Gastrocnemius medialis (tissue), 4 donors: ENCODE measurements around the gene FPR1. TPM values are rescaled to one million over a fixed set of nuclear protein-coding genes. Genes with fewer than 3 reads are reported as not detected.

ENCODE experiments used
- ATAC-seq, 2 donors: fragments of 150-250 bp; one replicate each; pipeline ENCODE4 v1.9.1; 2016
- DNase-seq, 2 donors: peaks; one replicate each; pipeline ENCODE4 v3.0.0-alpha.2; 2019
- H3K27ac ChIP-seq, 4 donors: fragments of 200-600 bp; sonication (generic); 1 replicate in 1 of 4; 2 replicates in 3 of 4; pipeline ENCODE4 v1.5.1; 2016 to 2018; ENCODE audit warnings: mild to moderate bottlenecking in 2 of 4, moderate library complexity in 1 of 4
- H3K27me3 ChIP-seq, 3 donors: fragments of 200-600 bp; sonication (generic) in 2 of 3; 1 replicate in 1 of 3; 2 replicates in 2 of 3; pipeline versions ENCODE4 v1.5.1 to v1.6.0; 2016 to 2019; ENCODE audit warnings: mild to moderate bottlenecking in 1 of 3, moderate library complexity in 1 of 3
- H3K36me3 ChIP-seq, 2 donors: fragments of 200-600 bp; sonication (generic) in 1 of 2; one replicate each; pipeline ENCODE4 v1.5.1; 2017 to 2018
- H3K4me1 ChIP-seq, 2 donors: fragments of 200-600 bp; sonication (generic) in 1 of 2; one replicate each; pipeline ENCODE4 v1.5.1; 2016 to 2017; ENCODE audit warnings: mild to moderate bottlenecking in 2 of 2
- H3K4me3 ChIP-seq, 4 donors: fragments of 200-600 bp; sonication (generic) in 3 of 4; 1 replicate in 1 of 4; 2 replicates in 3 of 4; pipeline ENCODE4 v1.5.1; 2016 to 2019; ENCODE audit warnings: mild to moderate bottlenecking in 2 of 4
- H3K9me3 ChIP-seq, 3 donors: fragments of 200-600 bp; sonication (generic) in 2 of 3; 1 replicate in 1 of 3; 2 replicates in 2 of 3; pipeline ENCODE4 v1.5.1; 2016 to 2019
- POLR2A ChIP-seq, 2 donors: fragments of 450-650 bp; IDR thresholded peaks; one replicate each; pipeline ENCODE4 v1.6.1; 2017; ENCODE audit warnings: antibody characterized with exemption in 2 of 2, mild to moderate bottlenecking in 2 of 2, moderate library complexity in 2 of 2
- in situ Hi-C, 4 donors: fragments of 200-750 bp; cut with MboI; loops; one replicate each; pipeline versions ENCODE4 v1.15.0 to v1.8.0; 2017; ENCODE audit warnings: low sequenced_read_pairs in 4 of 4
- intact Hi-C: fragments of 100-400 bp; cut with DNase I; formaldehyde crosslinking; loops from one replicate; pipeline ENCODE4 v1.15.1; 2023; ENCODE audit warnings: low total_unique reads
- total RNA-seq, 4 donors: library from RNA; depleted of rRNA; stranded (reverse); fragments of >200 nt; gene quantifications; one replicate each; pipeline versions ENCODE4 v1.1.0 to v1.2.3, GENCODE V29; 2016
- TF ChIP-seq, protein P1 (sequence below), 5 experiments: fragments of 450-650 bp in 3 of 5; fragments of 200-600 bp in 2 of 5; sonication (generic) in 2 of 5; IDR thresholded peaks in 4 of 5; conservative IDR thresholded peaks in 1 of 5; 1 replicate in 4 of 5; 2 replicates in 1 of 5; pipeline ENCODE4 v1.5.1; 2016 to 2019; ENCODE audit warnings: antibody characterized with exemption in 5 of 5, mild to moderate bottlenecking in 3 of 5, moderate library complexity in 3 of 5

Gene FPR1
- total RNA-seq, 4 donors from 2014 or later: 3.0 to 6.1 (median 6.0) TPM; not detected in 1

DNA sequence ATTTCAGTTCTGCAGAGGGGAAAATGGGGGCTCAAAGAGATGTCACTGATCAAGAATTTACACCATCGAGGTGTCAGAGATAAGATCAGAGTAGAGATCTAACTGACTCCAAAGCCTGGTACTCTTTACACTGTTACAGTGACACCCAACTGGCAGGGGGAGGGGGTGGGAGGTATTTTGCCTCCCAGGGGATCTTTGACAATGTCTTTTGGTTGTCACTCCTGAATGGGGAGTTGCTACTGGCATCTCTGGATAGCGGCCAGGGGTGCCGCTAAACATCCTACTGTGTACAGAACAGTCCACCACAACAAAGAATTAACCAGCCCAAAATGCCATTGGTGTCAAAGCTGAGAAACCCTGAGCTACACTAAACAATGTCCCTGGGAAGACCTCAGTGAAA lies 46.4 kb upstream of the FPR1 start:
- ATAC-seq (no peak), DNase-seq (no peak)
- intact Hi-C loops (no loop called here), in situ Hi-C loops (no loop called here)
- no peak for TF ChIP-seq POLR2A (IDR thresholded peaks at IDR 0.05)
- TF ChIP-seq, protein P1, sequence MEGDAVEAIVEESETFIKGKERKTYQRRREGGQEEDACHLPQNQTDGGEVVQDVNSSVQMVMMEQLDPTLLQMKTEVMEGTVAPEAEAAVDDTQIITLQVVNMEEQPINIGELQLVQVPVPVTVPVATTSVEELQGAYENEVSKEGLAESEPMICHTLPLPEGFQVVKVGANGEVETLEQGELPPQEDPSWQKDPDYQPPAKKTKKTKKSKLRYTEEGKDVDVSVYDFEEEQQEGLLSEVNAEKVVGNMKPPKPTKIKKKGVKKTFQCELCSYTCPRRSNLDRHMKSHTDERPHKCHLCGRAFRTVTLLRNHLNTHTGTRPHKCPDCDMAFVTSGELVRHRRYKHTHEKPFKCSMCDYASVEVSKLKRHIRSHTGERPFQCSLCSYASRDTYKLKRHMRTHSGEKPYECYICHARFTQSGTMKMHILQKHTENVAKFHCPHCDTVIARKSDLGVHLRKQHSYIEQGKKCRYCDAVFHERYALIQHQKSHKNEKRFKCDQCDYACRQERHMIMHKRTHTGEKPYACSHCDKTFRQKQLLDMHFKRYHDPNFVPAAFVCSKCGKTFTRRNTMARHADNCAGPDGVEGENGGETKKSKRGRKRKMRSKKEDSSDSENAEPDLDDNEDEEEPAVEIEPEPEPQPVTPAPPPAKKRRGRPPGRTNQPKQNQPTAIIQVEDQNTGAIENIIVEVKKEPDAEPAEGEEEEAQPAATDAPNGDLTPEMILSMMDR (IDR thresholded peaks at IDR 0.05 in 4 of 5, conservative IDR thresholded peaks at IDR 0.05 in 1 of 5): no peak
- Histone ChIP-seq H3K27ac (no peak overlapping the region), H3K4me3 (no peak overlapping the region), H3K27me3 (no peaks in the 10 kb centered on the region), H3K9me3 (no peaks in the 10 kb centered on the region), H3K36me3 (no peaks in the 10 kb centered on the region), H3K4me1 (no peaks in the 10 kb centered on the region)

DNA sequence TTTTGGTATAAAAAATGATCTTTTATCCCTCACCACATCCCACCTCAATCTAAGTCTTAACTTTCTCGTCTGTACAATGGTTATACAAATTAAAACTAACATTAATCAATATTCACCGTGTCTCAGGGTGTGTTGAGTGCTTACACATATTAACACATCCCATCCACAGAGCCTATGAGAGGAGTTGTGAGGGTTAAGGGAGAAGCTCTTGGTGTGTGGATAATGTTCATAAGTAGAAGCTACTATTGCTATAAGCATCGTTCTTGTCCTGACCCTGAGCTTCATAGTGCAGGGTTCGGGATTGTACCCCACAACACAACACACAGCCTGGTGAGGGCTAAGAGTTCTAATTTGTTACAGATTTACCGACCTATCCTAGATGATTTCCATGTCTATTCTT lies 45.8 kb upstream of the FPR1 start:
- Histone ChIP-seq H3K36me3 (no peaks in the 10 kb centered on the region), H3K4me1 (no peaks in the 10 kb centered on the region), H3K27me3 (no peaks in the 10 kb centered on the region), H3K4me3 (no peak overlapping the region), H3K27ac (no peak overlapping the region), H3K9me3 (no peaks in the 10 kb centered on the region)
- no peak for ATAC-seq
- in situ Hi-C loops (no loop called here), intact Hi-C loops (no loop called here)
- TF ChIP-seq, protein P1 (IDR thresholded peaks at IDR 0.05 in 4 of 5, conservative IDR thresholded peaks at IDR 0.05 in 1 of 5): no peak
- no peak for TF ChIP-seq POLR2A (IDR thresholded peaks at IDR 0.05)
- no peak for DNase-seq

DNA sequence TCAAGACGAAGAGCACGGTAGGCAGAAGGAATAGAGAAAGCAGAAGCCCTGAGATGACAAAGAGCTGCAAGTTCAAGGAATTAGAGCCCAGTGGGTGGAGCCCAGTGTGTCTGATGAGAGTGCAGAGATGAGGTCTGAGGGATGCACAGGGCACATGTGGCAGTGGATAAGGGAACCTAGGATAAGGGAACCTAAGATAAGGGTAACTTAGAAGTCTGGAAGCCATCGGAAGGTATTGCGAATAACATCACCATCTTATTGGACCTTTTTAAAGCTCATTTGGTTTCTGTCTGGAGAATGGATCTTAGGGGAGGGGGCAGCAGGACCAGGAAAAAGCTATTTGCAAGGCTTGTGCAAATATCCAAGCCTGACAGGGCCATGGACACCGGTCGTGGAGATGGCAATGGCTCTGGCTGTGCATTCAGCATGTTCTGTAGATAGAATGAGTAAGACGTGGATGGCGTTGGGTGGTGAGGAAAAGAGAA lies 44.6 kb upstream of the FPR1 start:
- no peaks in the 10 kb centered on the region for H3K36me3 ChIP-seq
- in situ Hi-C loops: no loop called here
- peak overlapping the region in 1 of 4 donors; percentile 17 for H3K4me3 ChIP-seq
- no peak for ATAC-seq
- no peaks in the 10 kb centered on the region for H3K9me3 ChIP-seq
- H3K27me3 ChIP-seq: no peaks in the 10 kb centered on the region
- TF ChIP-seq POLR2A (IDR thresholded peaks at IDR 0.05): no peak
- TF ChIP-seq, protein P1 (IDR thresholded peaks at IDR 0.05 in 4 of 5, conservative IDR thresholded peaks at IDR 0.05 in 1 of 5): no peak
- DNase-seq: no peak
- intact Hi-C loops: no loop called here
- H3K4me1 ChIP-seq: no peaks in the 10 kb centered on the region
- no peak overlapping the region for H3K27ac ChIP-seq

DNA sequence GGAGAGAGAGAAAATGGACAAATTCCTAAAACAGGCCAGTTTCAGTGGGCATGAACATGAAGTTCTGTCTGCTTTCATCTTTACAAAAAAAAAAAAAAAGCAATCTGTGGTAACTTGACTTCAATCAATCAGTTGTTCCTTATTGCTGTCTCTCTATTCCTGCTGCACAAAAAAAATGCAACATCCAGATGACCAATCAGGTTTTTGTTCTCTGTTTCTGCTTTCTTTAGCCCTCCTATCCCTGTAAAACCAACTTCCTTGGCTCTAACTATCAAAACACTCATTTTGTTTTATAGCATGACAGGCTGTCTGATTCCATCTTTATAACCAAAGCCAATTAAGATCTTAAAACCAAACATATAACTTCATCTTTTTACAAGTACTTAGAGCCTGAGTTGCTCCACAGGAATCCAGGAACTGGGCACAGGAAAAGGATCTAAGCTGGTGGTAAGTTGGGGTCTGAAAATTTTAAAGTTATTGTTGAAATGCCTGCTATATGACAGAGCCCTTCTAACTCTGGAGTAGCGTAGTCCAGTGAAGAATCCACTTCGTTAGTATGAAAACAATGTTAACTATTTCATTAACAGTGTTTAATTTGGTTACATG lies 43.3 kb upstream of the FPR1 start, which contains the start of gene FPR3:
Gene FPR3, plus strand, starts transcription at position 273 of the 606 bp plus-strand sequence. CDS start 28,592 bp downstream, outside the sequence.
- in situ Hi-C loops: no loop called here

More for the DNA sequence above, 43.3 kb upstream of the FPR1 start, which contains the start of gene FPR3:
- DNase-seq (no peak), ATAC-seq (no peak)
- intact Hi-C loops: no loop called here
- Histone ChIP-seq H3K9me3 (no peaks in the 10 kb centered on the region), H3K36me3 (no peaks in the 10 kb centered on the region), H3K4me1 (no peaks in the 10 kb centered on the region), H3K4me3 (peak within 1 kb of the TSS in 1 of 4 donors; percentile 17), H3K27ac (no peak within 1 kb of the TSS), H3K27me3 (no peaks in the 10 kb centered on the region)
- no peak for TF ChIP-seq POLR2A (IDR thresholded peaks at IDR 0.05)
- TF ChIP-seq, protein P1 (IDR thresholded peaks at IDR 0.05 in 4 of 5, conservative IDR thresholded peaks at IDR 0.05 in 1 of 5): no peak
